Kidney (tissue), 14 donors: Measurements from ENCODE around the gene MEN1. TPM values are rescaled to one million over a fixed set of nuclear protein-coding genes. Genes with fewer than 3 reads are reported as not detected.
A peak's percentile ranks its signal among the peaks of the same experiment; 100 is the strongest.

ENCODE experiments used
- DNase-seq, 5 donors: peaks; one replicate each; pipeline ENCODE4 v3.0.0-alpha.2; 2013 to 2020
- FAIRE-seq: peaks from 2 replicates; lab custom pipeline; 2012; peaks lifted over from hg19 to GRCh38; lab: Jason Lieb, UNC
- H3K27ac ChIP-seq, 2 donors: one replicate each; pipeline ENCODE4 v1.7.0; 2013; ENCODE audit warnings: low read depth in 2 of 2, low read length in 2 of 2, inconsistent platforms in 1 of 2
- H3K27me3 ChIP-seq: one replicate; pipeline ENCODE4 v1.7.1; 2013; ENCODE audit warnings: low read length, inconsistent platforms; ENCODE audit not compliant: control insufficient read depth, insufficient read depth
- H3K36me3 ChIP-seq, 3 donors: one replicate each; pipeline versions ENCODE4 v1.7.0 to v1.7.1; 2013; ENCODE audit warnings: low read length in 3 of 3, control low read depth in 1 of 3, inconsistent platforms in 1 of 3; ENCODE audit not compliant: insufficient read depth in 3 of 3, control insufficient read depth in 2 of 3
- H3K4me1 ChIP-seq, 3 donors: one replicate each; pipeline versions ENCODE4 v1.7.0 to v1.7.1; 2013; ENCODE audit warnings: low read length in 3 of 3, inconsistent platforms in 1 of 3, low read depth in 1 of 3; ENCODE audit not compliant: control insufficient read depth in 2 of 3, insufficient read depth in 2 of 3
- H3K4me3 ChIP-seq, 3 donors: one replicate each; pipeline versions ENCODE4 v1.7.0 to v1.8.1; 2013; ENCODE audit warnings: low read length in 3 of 3, control low read depth in 1 of 3, inconsistent platforms in 1 of 3
- H3K9ac ChIP-seq, 3 donors: one replicate each; pipeline versions ENCODE4 v1.7.0 to v1.7.1; 2013; ENCODE audit warnings: low read length in 3 of 3, control low read depth in 1 of 3, inconsistent platforms in 1 of 3
- H3K9me3 ChIP-seq, 3 donors: one replicate each; pipeline versions ENCODE4 v1.7.0 to v1.7.1; 2013; ENCODE audit warnings: low read length in 3 of 3, control low read depth in 1 of 3, inconsistent platforms in 1 of 3; ENCODE audit not compliant: control insufficient read depth in 2 of 3, insufficient read depth in 1 of 3
- CTCF ChIP-seq: IDR thresholded peaks from 3 replicates; pipeline ENCODE4 v1.5.1; 2012; ENCODE audit warnings: mild to moderate bottlenecking, moderate library complexity, borderline replicate concordance; ENCODE audit not compliant: insufficient read depth; ENCODE audit errors: extremely low read depth
- intact Hi-C: fragments of 100-400 bp; cut with DNase I; formaldehyde crosslinking; loops from one replicate; pipeline ENCODE4 v1.11.1; 2022
- polyA plus RNA-seq: library from polyadenylated mRNA; stranded (reverse); fragments of 350-450 nt; fragmentation: Illumina TruSeq; extraction: RNeasy Lipid Tissue Mini Kit (QIAGEN cat#74804); gene quantifications from one replicate; pipeline ENCODE4 v1.2.3, GENCODE V29; 2014; ENCODE audit warnings: low read depth, low replicate concordance; ENCODE audit not compliant: insufficient read depth
- total RNA-seq: library from RNA; stranded (reverse); fragmentation: NEBNext Ultra II Directional; extraction: Animal tissue kit (Norgen Biotek cat#: 25700); gene quantifications from one replicate; pipeline ENCODE4 v1.2.1, GENCODE V29; 2021
- donor health status: control.
- donor health status: control.
- donor health status: control.
- donor health status: control.
- donor health status: control.
- donor health status: DM: yes; HTN: yes; CAD: no.
- donor health status: Normal renal cell carcinoma (clear cell type).

The MEN1 gene
- total and polyA plus RNA-seq, 2 donors from 2014 or later, result 20.9 to 24.0 TPM

GRCh38 chr11:64757549-64758329 lies 52.6 kb downstream of the MEN1 start:
- H3K4me3 ChIP-seq, result no peak overlapping the region
- intact Hi-C loops, result no loop called here
- FAIRE-seq (no peak), DNase-seq (peak in 2 of 5 donors; percentile 35 to 53)
- no peaks in the 10 kb centered on the region for H3K27me3 ChIP-seq
- H3K36me3 ChIP-seq, result peaks cover 0 to 3% (median 0%) of the 10 kb centered on the region in 3 donors
- H3K9me3 ChIP-seq, result no peaks in the 10 kb centered on the region
- H3K27ac ChIP-seq, result no peak overlapping the region
- no peak for TF ChIP-seq CTCF
- H3K9ac ChIP-seq, result no peak overlapping the region
- peaks cover 3 to 24% (median 23%) of the 10 kb centered on the region in 3 donors for H3K4me1 ChIP-seq

- DNase-seq (peak in 2 of 5 donors; percentile 29 to 40), FAIRE-seq (no peak)
- H3K27me3 ChIP-seq, result no peaks in the 10 kb centered on the region
- no peaks in the 10 kb centered on the region for H3K36me3 ChIP-seq
- TF ChIP-seq CTCF, result no peak
- intact Hi-C loops, result no loop called here
- no peaks in the 10 kb centered on the region for H3K9me3 ChIP-seq
- H3K27ac ChIP-seq, result no peak overlapping the region
- peaks cover 0 to 15% (median 14%) of the 10 kb centered on the region in 3 donors for H3K4me1 ChIP-seq
- no peak overlapping the region for H3K9ac ChIP-seq
- no peak overlapping the region for H3K4me3 ChIP-seq
These were observed 54.5 kb downstream of the MEN1 start for GRCh38 chr11:64755681-64756361.

- intact Hi-C loops, result no loop called here
- Histone ChIP-seq H3K4me3 (no peak overlapping the region), H3K36me3 (no peaks in the 10 kb centered on the region), H3K4me1 (peaks cover 0 to 8% (median 7%) of the 10 kb centered on the region in 3 donors), H3K27me3 (no peaks in the 10 kb centered on the region), H3K9ac (no peak overlapping the region), H3K9me3 (no peaks in the 10 kb centered on the region), H3K27ac (no peak overlapping the region)
- no peak for FAIRE-seq
- DNase-seq, result peak in 1 of 5 donors; percentile 59
- no peak for TF ChIP-seq CTCF
These were observed 55.3 kb downstream of the MEN1 start for GRCh38 chr11:64754919-64755662.
